Hematopoietic multipotent progenitor cell (in vitro differentiated cells): Measurements from ENCODE around the gene DNAJC22. TPM values are rescaled to one million over a fixed set of nuclear protein-coding genes. Genes with fewer than 3 reads are reported as not detected.

ENCODE experiments used
- DNase-seq, 3 donors: peaks; one replicate each; pipeline ENCODE4 v3.0.0-alpha.2; 2011 to 2015; ENCODE audit warnings: low read depth in 2 of 3, low spot score in 2 of 3
- total RNA-seq: library from RNA; depleted of rRNA; stranded (reverse); fragments of >200 nt; gene quantifications from one replicate; pipeline ENCODE4 v1.2.3, GENCODE V29; 2012

Gene DNAJC22
- total RNA-seq, 1 donor, result not detected

- DNase-seq, result no peak
Measured at GRCh38 chr12:49342914-49343731, 3.6 kb upstream of the DNAJC22 start.

- DNase-seq, result no peak
Measured at GRCh38 chr12:49344486-49345050, 2.1 kb upstream of the DNAJC22 start.

GRCh38 chr12:49345051-49345824 is 1.4 kb upstream of the DNAJC22 start:
- no peak for DNase-seq

GRCh38 chr12:49345825-49346658 is 646 bp upstream of the DNAJC22 start:
- no peak for DNase-seq

GRCh38 chr12:49347311-49348193 is 864 bp downstream of the DNAJC22 start:
- DNase-seq, result peak in 1 of 3 donors; percentile 79

GRCh38 chr12:49348781-49349180 is 2.1 kb downstream of the DNAJC22 start:
- no peak for DNase-seq

- DNase-seq, result no peak
Measured at GRCh38 chr12:49349266-49349665, 2.6 kb downstream of the DNAJC22 start.

GRCh38 chr12:49352351-49352750 is 5.7 kb downstream of the DNAJC22 start:
- no peak for DNase-seq

GRCh38 chr12:49355913-49356312 is 9.2 kb downstream of the DNAJC22 start:
- DNase-seq, result no peak

GRCh38 chr12:49357103-49357678 is 10.5 kb downstream of the DNAJC22 start:
- peak in 1 of 3 donors; percentile 76 for DNase-seq

GRCh38 chr12:49358483-49359141 is 11.9 kb downstream of the DNAJC22 start:
- DNase-seq, result peak in 2 of 3 donors; percentile 80 to 93

- no peak for DNase-seq
Measured at GRCh38 chr12:49359671-49360070, 13.0 kb downstream of the DNAJC22 start.

GRCh38 chr12:49362077-49362476 is 15.4 kb downstream of the DNAJC22 start:
- DNase-seq, result no peak

- DNase-seq, result no peak
Measured at GRCh38 chr12:49364989-49365388, 18.3 kb downstream of the DNAJC22 start.

- no peak for DNase-seq
Measured at GRCh38 chr12:49365542-49365941, 18.9 kb downstream of the DNAJC22 start.

GRCh38 chr12:49366096-49366651 is 19.5 kb downstream of the DNAJC22 start:
- DNase-seq, result no peak

GRCh38 chr12:49366652-49367380 is 20.1 kb downstream of the DNAJC22 start:
- peak in 2 of 3 donors; percentile 90 to 92 for DNase-seq
